Fibroblast of skin of abdomen (primary cell): ENCODE data around the gene HPS3. TPM values are rescaled to one million over a fixed set of nuclear protein-coding genes. Genes with fewer than 3 reads are reported as not detected.
"Not testable (repeated sequence)": the region's sequence is repeated elsewhere in the genome, so short reads cannot be mapped to it uniquely, and the experiment has no call there.

Experiments
- DNase-seq: peaks from one replicate; pipeline ENCODE4 v3.0.0-alpha.2; 2013
- polyA plus RNA-seq, 2 experiments: library from polyadenylated mRNA; unstranded; fragments of 120-200 nt; gene quantifications; one replicate each; pipeline ENCODE4 v1.2.1, GENCODE V29; 2013; ENCODE audit not compliant: insufficient read length in 2 of 2

The HPS3 gene, protein sequence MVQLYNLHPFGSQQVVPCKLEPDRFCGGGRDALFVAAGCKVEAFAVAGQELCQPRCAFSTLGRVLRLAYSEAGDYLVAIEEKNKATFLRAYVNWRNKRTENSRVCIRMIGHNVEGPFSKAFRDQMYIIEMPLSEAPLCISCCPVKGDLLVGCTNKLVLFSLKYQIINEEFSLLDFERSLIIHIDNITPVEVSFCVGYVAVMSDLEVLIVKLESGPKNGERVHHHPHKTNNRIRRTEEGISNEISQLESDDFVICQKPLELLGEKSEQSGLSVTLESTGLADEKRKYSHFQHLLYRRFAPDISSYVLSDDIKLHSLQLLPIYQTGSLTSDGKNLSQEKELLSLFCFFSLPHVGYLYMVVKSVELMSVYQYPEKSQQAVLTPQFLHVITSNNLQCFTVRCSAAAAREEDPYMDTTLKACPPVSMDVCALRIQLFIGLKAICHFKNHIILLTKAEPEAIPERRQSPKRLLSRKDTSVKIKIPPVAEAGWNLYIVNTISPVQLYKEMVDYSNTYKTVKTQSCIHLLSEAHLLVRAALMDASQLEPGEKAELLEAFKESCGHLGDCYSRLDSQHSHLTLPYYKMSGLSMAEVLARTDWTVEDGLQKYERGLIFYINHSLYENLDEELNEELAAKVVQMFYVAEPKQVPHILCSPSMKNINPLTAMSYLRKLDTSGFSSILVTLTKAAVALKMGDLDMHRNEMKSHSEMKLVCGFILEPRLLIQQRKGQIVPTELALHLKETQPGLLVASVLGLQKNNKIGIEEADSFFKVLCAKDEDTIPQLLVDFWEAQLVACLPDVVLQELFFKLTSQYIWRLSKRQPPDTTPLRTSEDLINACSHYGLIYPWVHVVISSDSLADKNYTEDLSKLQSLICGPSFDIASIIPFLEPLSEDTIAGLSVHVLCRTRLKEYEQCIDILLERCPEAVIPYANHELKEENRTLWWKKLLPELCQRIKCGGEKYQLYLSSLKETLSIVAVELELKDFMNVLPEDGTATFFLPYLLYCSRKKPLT
- polyA plus RNA-seq (2013, experiment 1 of 2; ENCODE audit: insufficient read length) = 18.7 TPM
- 19.0 TPM for polyA plus RNA-seq (2013, experiment 2 of 2; ENCODE audit: insufficient read length)

GRCh38 chr3:149129326-149130205 lies at the start of gene HPS3:
Gene HPS3, plus strand, starts transcription at chr3:149129638. Its CDS starts 86 bp downstream, at chr3:149129724.
- peak; percentile 88 for DNase-seq

DNA sequence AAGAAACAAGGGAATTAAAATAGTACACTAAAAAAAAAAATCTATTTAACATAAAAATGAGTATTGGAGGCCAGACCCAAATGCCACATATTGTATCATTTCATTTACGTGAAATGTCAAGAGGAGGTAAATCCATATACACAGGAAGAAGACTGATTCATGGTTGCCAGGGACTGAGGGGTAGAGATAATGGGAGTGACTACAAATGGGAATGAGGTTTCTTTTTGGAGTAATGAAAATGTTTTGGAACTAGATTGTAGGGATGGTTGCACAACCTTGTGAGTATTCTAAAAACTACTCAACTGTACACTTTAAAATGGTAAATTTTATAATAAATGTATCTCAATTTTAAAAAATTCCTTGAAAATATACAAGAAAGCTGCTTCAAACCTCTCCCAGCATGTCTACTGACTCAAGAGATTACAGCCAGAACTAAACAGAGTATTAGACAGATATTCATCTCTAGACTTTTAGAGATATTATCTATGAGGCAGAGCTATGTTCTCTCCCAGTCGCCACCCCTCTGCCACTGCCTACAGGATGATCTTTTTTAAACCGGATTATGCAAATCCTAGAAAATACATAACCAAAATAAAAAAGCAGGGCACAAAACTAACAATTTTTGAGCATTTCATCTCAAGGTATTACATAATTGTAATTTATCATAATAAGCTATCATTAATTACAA lies 49.3 kb upstream of the HPS3 start:
- no peak for DNase-seq

- DNase-seq = peak; percentile 52
Observed at GRCh38 chr3:149080699-149081091, 48.7 kb upstream of the HPS3 start.

DNA sequence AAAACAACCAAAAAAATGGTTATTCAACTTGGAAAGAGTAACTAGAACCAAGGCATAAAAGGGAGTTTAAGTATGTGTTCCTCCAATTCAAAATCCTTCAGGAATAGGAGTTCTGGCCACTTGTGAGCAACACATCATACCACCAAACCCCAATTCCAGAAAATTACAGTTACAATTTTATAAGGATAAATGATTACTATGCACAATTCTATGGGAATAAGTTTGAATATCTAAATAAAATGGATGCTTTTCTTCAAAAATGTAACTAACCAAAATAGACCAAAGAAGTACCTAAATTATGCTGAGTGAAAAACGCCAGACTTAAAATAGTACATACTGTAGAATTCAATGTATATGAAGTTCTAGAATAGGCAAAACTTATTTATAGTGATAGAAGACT lies 47.7 kb upstream of the HPS3 start:
- DNase-seq = no peak

- DNase-seq = peak; percentile 34
Observed at GRCh38 chr3:149085828-149086231, 43.6 kb upstream of the HPS3 start.

DNA sequence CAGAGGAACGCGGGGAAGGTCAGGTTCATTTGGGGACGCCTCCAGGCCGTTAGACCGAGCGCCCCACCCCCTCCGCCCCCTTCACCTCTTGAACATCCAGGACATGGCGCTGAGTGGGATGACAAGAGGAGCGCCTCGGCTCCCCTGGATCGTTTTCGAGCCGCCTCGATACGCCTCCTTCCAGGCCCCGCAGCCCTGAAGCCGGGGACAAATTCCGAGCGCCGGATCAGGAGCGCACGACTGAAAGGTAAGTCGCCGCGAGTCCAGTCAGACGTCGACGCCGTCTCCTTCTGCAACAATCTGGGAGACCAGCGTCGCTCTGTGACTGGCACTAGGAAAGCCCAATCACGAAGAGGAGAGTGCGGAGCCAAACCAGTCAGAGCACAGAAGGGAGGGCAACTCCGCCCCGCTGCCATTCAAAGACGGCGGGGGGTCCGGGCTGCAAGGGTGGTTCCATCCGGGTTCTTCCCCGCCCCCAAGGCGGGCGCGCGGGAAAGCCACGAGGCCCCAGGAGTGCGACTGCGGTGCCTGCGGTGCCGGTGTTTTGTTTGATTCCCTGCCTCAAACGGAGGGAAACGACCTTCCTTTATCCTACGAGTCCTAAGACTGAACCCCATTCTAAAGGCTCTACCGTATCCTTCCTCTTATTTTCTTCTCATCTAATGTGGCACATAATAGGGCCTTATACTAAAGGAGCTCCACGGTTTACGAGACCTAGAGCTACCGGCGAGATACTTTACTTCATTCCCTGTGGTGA lies 43.0 kb upstream of the HPS3 start, which contains the start of gene HLTF:
Gene HLTF, minus strand, starts transcription at position 302 of the 757 bp plus-strand sequence. Its CDS starts 197 bp downstream, at position 105.
- peak; percentile 99 for DNase-seq

DNA sequence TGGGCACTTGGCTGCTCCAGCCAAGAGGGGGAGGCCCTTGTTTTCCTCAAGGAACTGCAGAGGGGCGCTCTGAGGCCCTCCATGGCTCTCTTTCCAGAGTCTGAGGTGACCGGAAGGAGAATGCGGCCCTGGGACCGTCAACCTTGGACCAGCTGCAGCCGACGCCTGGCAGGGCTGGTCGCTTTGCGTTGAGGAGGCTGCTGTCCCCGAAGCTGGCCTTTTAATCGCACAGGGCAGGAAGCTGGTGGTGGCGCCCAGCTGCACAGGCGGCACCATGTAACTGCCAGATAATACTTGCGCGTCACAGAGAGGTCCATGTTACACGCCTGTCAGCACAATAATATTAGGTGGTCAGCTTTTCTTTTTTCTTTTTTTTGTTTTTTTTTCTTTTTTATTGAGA lies 42.2 kb upstream of the HPS3 start:
- no peak for DNase-seq

DNA sequence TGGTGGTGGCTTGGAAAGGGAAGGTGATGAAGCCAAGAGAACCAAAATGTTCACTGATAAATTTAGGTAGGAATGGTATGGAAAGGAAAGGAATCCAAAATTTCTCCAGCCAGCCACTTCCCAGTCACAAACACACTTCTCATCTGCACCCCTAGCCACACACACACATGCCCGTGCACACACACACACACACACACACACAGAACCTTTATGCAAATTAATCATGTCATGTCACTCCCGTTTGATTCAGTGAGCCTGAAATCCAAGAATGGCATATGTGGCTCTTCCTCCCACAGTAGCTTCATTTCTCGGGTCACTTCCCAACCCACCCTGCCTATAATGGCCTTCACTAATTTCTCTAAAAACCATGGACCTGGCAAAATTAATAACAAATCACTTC lies 40.0 kb upstream of the HPS3 start:
- DNase-seq = no peak

DNA sequence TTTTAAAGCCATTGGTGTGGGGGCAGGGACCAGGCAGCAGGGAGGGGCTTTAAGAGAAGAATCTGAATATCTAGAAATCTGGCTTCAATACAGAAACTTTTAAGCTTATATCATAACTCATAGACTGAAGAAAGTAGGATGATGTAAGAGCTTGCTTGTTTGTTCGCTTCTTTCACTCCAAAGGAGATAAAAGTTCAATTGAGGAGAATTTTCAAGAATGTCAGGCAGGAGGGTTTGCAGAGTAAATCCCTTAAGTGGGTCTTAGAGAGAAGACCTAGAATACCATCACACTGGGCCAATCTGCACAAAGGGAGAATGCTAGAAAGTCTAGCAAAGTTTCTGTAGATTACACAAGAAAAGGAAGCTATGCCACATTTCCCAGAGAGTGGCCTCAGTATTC lies 39.0 kb upstream of the HPS3 start:
- DNase-seq = no peak

DNA sequence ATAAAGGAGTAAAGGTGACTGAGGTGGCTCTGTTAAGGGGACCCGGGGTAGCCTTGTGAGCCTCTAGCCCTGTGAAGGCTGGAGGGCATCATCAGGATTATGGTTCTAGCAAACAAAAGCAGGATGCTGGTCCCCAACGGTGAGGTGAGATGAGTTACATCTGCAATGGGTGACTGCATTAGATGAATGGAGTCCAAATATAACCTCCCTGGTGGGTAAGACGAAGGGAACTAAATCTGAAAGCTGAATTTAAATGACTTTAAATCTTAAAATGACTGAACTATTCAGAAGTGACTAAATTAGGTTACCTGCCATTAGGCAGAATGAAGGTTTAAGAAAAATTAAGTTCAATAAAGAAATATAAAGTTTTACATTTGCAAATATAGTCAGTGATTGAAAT lies 38.5 kb upstream of the HPS3 start:
- no peak for DNase-seq

DNA sequence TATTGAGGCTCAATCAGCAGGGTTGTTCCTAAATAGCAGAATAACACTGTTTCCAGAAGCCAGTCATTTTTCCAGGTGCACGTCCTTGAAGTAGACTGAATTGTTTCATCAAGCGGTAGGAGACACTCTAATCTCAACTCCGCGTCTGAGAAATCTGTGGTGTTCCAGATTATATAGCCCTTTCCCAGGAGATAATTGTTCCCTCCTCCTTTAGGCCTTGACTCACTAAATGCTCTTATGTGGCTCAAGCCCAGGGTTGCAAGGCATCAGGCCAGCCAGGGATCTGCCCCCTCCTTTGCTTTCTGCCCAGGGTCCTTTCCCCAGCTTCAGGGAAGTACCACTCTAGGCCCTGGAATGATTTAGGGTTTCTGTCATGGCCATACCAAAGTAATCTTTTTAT lies 37.5 kb upstream of the HPS3 start:
- DNase-seq = no peak

DNA sequence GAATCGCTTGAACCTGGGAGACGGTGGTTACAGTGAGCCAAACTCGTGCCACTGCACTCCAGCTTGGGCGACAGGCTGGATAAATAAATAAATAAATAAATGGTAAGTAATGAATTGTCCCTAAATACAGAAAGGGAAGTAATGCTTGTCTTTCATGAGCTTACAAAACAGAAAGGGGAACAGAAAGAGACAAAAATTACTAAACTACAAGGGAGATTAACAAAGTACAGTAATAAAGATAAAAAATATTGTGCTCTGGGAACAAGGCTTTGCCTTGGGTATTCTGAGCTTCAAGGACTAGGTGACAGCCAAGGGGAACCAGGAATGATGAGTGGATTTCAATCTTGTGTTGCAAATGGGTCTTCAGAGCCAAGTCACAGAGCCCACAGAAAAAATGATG lies 34.0 kb upstream of the HPS3 start:
- no peak for DNase-seq

DNA sequence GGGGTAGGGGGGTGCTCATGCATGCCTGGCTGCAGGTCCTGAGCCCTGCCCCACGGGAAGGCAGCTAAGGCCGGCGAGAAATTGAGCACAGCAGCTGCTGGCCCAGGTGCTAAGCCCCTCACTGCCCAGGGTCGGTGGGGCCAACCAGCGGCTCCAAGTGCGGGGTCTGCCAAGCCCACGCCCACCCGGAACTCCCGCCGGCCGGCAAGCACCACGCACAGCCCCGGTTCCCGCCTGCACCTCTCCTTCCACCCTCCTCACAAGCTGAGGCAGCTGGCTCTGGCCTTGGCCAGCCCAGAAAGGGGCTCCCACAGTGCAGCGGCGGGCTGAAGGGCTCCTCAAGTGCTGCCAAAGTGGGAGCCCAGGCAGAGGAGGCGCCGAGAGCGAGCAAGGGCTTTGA lies 31.5 kb upstream of the HPS3 start:
- DNase-seq = not testable (repeated sequence)

GRCh38 chr3:149101154-149101553 lies 28.3 kb upstream of the HPS3 start:
- no peak for DNase-seq

- no peak for DNase-seq
Observed at GRCh38 chr3:149101641-149102040, 27.8 kb upstream of the HPS3 start.

GRCh38 chr3:149104484-149104883 lies 25.0 kb upstream of the HPS3 start:
- no peak for DNase-seq

DNA sequence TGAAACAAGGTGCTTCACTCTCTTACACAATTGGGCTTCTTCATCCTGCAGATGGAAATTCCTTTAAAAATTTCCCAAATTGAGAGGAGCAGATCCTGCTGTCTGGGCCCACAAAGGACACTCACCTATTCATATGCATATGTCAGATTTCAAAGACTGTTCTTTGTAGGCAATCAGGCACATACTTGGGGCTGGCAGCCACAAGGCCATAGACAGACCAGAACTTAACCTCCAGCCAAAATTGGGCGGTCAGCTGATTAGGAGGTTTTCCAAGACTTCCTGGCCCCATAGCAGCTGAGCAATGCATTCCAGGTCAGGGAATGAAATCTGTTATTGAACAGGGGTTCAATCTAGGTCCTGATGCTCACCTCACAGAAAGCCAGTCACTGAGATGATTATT lies 15.0 kb upstream of the HPS3 start:
- DNase-seq = no peak

GRCh38 chr3:149115114-149115513 lies 14.3 kb upstream of the HPS3 start:
- no peak for DNase-seq

DNA sequence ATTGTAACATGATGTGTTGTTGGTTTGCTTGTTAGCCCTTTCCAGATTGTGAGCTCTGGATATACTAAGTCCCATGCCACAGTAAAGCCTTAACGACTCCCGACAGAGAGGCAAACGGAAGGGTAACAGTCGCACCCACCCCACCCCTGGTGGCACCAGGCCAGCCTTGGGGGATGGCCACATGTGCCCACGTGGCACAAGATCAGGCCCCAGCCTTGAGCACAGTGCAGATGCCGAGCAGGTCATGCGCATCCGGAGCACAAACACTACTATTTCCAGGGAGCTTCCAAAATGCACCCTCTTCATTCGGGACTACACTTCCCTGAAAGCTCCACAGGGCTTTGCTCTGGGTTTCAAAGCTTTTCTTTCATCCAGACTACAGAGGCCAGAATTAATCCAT lies 10.7 kb upstream of the HPS3 start:
- DNase-seq = no peak

- DNase-seq = no peak
Observed at GRCh38 chr3:149119466-149119865, 10.0 kb upstream of the HPS3 start.
